Natural killer cell (primary cell): ENCODE measurements around the gene DOCK2. TPM values are rescaled to one million over a fixed set of nuclear protein-coding genes. Genes with fewer than 3 reads are reported as not detected.

Source experiments
- ATAC-seq, 3 donors: fragments of 150-1000 bp in 2 of 3; fragments of 200-7000 bp in 1 of 3; cut with Tn5 transposase; 1 replicate in 1 of 3; 2 replicates in 2 of 3; pipeline ENCODE4 v1.10.0; 2021; ENCODE audit warnings: mild to moderate bottlenecking in 2 of 3, moderate library complexity in 2 of 3
- DNase-seq, 2 donors: peaks; one replicate each; pipeline versions ENCODE4 v3.0.0 to v3.0.0-alpha.2; 2013 to 2021; ENCODE audit warnings: mixed read lengths in 1 of 2
- H3K27ac ChIP-seq: one replicate; pipeline ENCODE4 v1.5.1; 2013; ENCODE audit warnings: mild to moderate bottlenecking, low read length
- H3K27me3 ChIP-seq: one replicate; pipeline ENCODE4 v1.6.1; 2013; ENCODE audit warnings: low read length; ENCODE audit not compliant: control insufficient read depth, insufficient read depth
- H3K36me3 ChIP-seq: one replicate; pipeline ENCODE4 v1.6.1; 2013; ENCODE audit warnings: low read length; ENCODE audit not compliant: control insufficient read depth, insufficient read depth
- H3K4me1 ChIP-seq: one replicate; pipeline ENCODE4 v1.6.1; 2013; ENCODE audit warnings: low read length; ENCODE audit not compliant: control insufficient read depth, insufficient read depth
- H3K4me3 ChIP-seq: one replicate; pipeline ENCODE4 v1.5.1; 2013; ENCODE audit warnings: low read length
- H3K9me3 ChIP-seq: one replicate; pipeline ENCODE4 v1.6.1; 2013; ENCODE audit warnings: low read length; ENCODE audit not compliant: control insufficient read depth, insufficient read depth
- H3K27ac Mint-ChIP-seq, 2 donors: one replicate each; pipeline ENCODE4 v1.8.0; 2022; ENCODE audit warnings: mild to moderate bottlenecking in 2 of 2, mixed read lengths in 2 of 2, moderate library complexity in 1 of 2
- H3K27me3 Mint-ChIP-seq, 2 donors: one replicate each; pipeline ENCODE4 v1.8.0; 2022; ENCODE audit warnings: low read depth in 2 of 2, mixed read lengths in 2 of 2
- H3K36me3 Mint-ChIP-seq: one replicate; pipeline ENCODE4 v1.8.0; 2022; ENCODE audit warnings: mixed read lengths
- H3K4me1 Mint-ChIP-seq, 2 donors: one replicate each; pipeline ENCODE4 v1.8.0; 2022; ENCODE audit warnings: mixed read lengths in 2 of 2
- H3K4me3 Mint-ChIP-seq: one replicate; pipeline ENCODE4 v1.8.0; 2022; ENCODE audit warnings: mild to moderate bottlenecking, moderate library complexity, mixed read lengths
- H3K9me3 Mint-ChIP-seq, 2 donors: one replicate each; pipeline ENCODE4 v1.8.0; 2022; ENCODE audit warnings: mixed read lengths in 2 of 2
- WGBS: methylation state at CpG from one replicate; pipeline ENCODE4 v1.1.7; 2013; ENCODE audit warnings: missing lambda C conversion rate; ENCODE audit not compliant: insufficient coverage; 5-methylcytosine and 5-hydroxymethylcytosine counted together
- intact Hi-C: fragments of 100-400 bp; cut with micrococcal nuclease; formaldehyde crosslinking; loops from one replicate; pipeline ENCODE4 v1.14.2; 2022
- total RNA-seq, 4 donors: library from RNA; stranded (reverse); fragments of 120-200 nt in 1 of 4; gene quantifications; one replicate each; pipeline versions ENCODE4 v1.2.3 to v1.2.4, GENCODE V29; 2013 to 2022
- TF ChIP-seq, protein P1 (sequence below): fragments of 200-600 bp; IDR thresholded peaks from one replicate; pipeline ENCODE4 v1.8.0; 2022; ENCODE audit warnings: antibody characterized with exemption

Gene DOCK2
- total RNA-seq, 3 donors from 2014 or later (not counting 1 experiment from before 2014, with no cell fraction given) = 317 to 361 (median 320) TPM

DNA sequence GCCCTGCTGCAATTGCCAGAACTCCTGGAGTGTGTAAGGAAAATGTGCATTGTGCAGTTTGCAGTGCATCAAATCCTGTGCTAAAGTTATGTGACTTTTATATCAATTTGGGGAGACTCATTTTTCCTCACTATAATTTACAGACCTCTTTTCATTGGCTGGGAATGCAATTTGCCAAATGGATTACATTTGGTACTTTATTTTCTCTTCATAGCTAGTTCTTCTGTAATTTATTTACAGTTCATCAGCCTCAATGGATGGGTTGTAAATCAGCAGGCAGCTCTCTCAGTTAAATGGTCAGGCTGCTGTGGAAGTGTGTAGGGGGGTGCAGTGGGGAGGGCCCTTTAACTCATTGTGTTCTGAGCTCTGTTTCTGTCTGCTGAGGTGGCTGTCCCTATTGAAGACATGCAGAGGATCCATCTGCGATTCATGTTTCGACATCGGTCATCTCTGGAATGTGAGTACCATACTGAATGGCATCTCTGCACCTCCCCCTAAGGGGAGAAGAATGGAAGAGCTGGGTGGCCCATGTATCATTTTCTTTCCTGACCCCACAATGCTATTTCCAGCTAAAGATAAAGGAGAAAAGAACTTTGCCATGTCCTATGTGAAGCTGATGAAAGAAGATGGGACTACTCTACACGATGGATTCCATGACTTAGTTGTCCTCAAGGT, 74.6 kb downstream of the DOCK2 start:
- Mint-ChIP-seq H3K4me3 (no peak overlapping the region), H3K27me3 (no peaks in the 10 kb centered on the region), H3K4me1 (peaks cover 0 to 4% of the 10 kb centered on the region in 2 donors), H3K9me3 (no peaks in the 10 kb centered on the region), H3K36me3 (peaks cover 42% of the 10 kb centered on the region), H3K27ac (no peak overlapping the region)
- no peak for DNase-seq
- TF ChIP-seq, protein P1, sequence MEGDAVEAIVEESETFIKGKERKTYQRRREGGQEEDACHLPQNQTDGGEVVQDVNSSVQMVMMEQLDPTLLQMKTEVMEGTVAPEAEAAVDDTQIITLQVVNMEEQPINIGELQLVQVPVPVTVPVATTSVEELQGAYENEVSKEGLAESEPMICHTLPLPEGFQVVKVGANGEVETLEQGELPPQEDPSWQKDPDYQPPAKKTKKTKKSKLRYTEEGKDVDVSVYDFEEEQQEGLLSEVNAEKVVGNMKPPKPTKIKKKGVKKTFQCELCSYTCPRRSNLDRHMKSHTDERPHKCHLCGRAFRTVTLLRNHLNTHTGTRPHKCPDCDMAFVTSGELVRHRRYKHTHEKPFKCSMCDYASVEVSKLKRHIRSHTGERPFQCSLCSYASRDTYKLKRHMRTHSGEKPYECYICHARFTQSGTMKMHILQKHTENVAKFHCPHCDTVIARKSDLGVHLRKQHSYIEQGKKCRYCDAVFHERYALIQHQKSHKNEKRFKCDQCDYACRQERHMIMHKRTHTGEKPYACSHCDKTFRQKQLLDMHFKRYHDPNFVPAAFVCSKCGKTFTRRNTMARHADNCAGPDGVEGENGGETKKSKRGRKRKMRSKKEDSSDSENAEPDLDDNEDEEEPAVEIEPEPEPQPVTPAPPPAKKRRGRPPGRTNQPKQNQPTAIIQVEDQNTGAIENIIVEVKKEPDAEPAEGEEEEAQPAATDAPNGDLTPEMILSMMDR = no peak
- 100% methylated on average over 1 of the region's 4 CpGs for WGBS
- Histone ChIP-seq H3K4me3 (no peak overlapping the region), H3K9me3 (no peaks in the 10 kb centered on the region), H3K4me1 (no peaks in the 10 kb centered on the region), H3K27me3 (no peaks in the 10 kb centered on the region), H3K36me3 (peaks cover 93% of the 10 kb centered on the region), H3K27ac (no peak overlapping the region)
- no peak for ATAC-seq
- intact Hi-C loops = no loop called here

GRCh38 chr5:169712428-169712827, 75.4 kb downstream of the DOCK2 start:
- no peak overlapping the region for H3K27ac ChIP-seq
- H3K36me3 Mint-ChIP-seq = peaks cover 46% of the 10 kb centered on the region
- no peaks in the 10 kb centered on the region for H3K27me3 ChIP-seq
- H3K27ac Mint-ChIP-seq = no peak overlapping the region
- no peak overlapping the region for H3K4me3 ChIP-seq
- DNase-seq = no peak
- intact Hi-C loops = no loop called here
- H3K4me1 Mint-ChIP-seq = peaks cover 0 to 4% of the 10 kb centered on the region in 2 donors
- H3K9me3 Mint-ChIP-seq = no peaks in the 10 kb centered on the region
- H3K36me3 ChIP-seq = peaks cover 93% of the 10 kb centered on the region
- no peak for ATAC-seq
- no peaks in the 10 kb centered on the region for H3K27me3 Mint-ChIP-seq
- H3K4me3 Mint-ChIP-seq = no peak overlapping the region
- no peaks in the 10 kb centered on the region for H3K4me1 ChIP-seq
- no peaks in the 10 kb centered on the region for H3K9me3 ChIP-seq
- TF ChIP-seq, protein P1 = no peak

- Mint-ChIP-seq H3K9me3 (no peaks in the 10 kb centered on the region), H3K27me3 (no peaks in the 10 kb centered on the region), H3K27ac (peak overlapping the region in 1 of 2 donors; percentile 3), H3K36me3 (peaks cover 74% of the 10 kb centered on the region), H3K4me1 (peaks cover 0 to 5% of the 10 kb centered on the region in 2 donors), H3K4me3 (no peak overlapping the region)
- Histone ChIP-seq H3K27ac (no peak overlapping the region), H3K4me3 (no peak overlapping the region), H3K36me3 (peaks cover 95% of the 10 kb centered on the region), H3K27me3 (no peaks in the 10 kb centered on the region), H3K9me3 (no peaks in the 10 kb centered on the region), H3K4me1 (no peaks in the 10 kb centered on the region)
- intact Hi-C loops = no loop called here
- DNase-seq (no peak), ATAC-seq (no peak)
- WGBS = 100% methylated on average over 1 of the region's 1 CpG
- TF ChIP-seq, protein P1 = no peak
Observed at GRCh38 chr5:169716287-169716686, 79.2 kb downstream of the DOCK2 start.

DNA sequence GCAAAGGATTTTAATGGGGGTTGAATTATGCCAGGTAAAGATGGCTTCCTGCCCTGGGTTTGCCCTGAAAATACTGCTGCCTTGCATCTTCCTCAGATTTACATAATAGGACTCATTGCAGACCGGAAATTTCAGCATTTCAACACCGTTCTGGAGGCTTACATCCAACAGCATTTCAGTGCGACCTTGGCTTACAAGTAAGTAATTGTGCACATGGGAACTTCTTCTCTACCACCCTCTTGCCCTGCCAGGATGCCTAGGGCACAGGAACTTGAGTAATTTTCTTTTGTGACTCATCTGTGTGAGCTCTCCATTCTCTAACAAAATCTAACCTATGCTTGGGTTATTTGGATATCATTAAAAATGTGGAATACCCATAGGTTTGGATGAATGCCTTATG, 80.2 kb downstream of the DOCK2 start:
- ATAC-seq (no peak), DNase-seq (no peak)
- intact Hi-C loops = no loop called here
- Histone ChIP-seq H3K4me3 (no peak overlapping the region), H3K4me1 (no peaks in the 10 kb centered on the region), H3K9me3 (no peaks in the 10 kb centered on the region), H3K36me3 (peaks cover 95% of the 10 kb centered on the region), H3K27me3 (no peaks in the 10 kb centered on the region), H3K27ac (no peak overlapping the region)
- no peaks in the 10 kb centered on the region for H3K9me3 Mint-ChIP-seq
- no peaks in the 10 kb centered on the region for H3K27me3 Mint-ChIP-seq
- peaks cover 0 to 10% of the 10 kb centered on the region in 2 donors for H3K4me1 Mint-ChIP-seq
- peaks cover 72% of the 10 kb centered on the region for H3K36me3 Mint-ChIP-seq
- WGBS = 92% methylated on average over 3 of the region's 3 CpGs
- peak overlapping the region in 1 of 2 donors; percentile 35 for H3K27ac Mint-ChIP-seq
- no peak overlapping the region for H3K4me3 Mint-ChIP-seq
- TF ChIP-seq, protein P1 = no peak
